Tibial artery (tissue), 4 donors: ENCODE data around the gene KDM5B.
"Not testable (repeated sequence)": the region's sequence is repeated elsewhere in the genome, so short reads cannot be mapped to it uniquely, and the experiment has no call there.

Experiments used
- DNase-seq, 2 donors: peaks; one replicate each; pipeline ENCODE4 v3.0.0-alpha.2; 2019
- H3K27ac ChIP-seq, 2 donors: fragments of 200-600 bp; sonication (generic) in 1 of 2; 1 replicate in 1 of 2; 2 replicates in 1 of 2; pipeline ENCODE4 v1.5.1; 2018 to 2019; ENCODE audit warnings: mild to moderate bottlenecking in 1 of 2
- H3K27me3 ChIP-seq, 2 donors: fragments of 200-600 bp; sonication (generic) in 1 of 2; one replicate each; pipeline versions ENCODE4 v1.5.1 to v1.6.0; 2016 to 2019
- H3K36me3 ChIP-seq, 3 donors: fragments of 200-600 bp; sonication (generic) in 2 of 3; one replicate each; pipeline ENCODE4 v1.5.1; 2016 to 2019; ENCODE audit warnings: mild to moderate bottlenecking in 2 of 3
- H3K4me1 ChIP-seq, 4 donors: fragments of 200-600 bp; sonication (generic) in 2 of 4; 1 replicate in 3 of 4; 2 replicates in 1 of 4; pipeline ENCODE4 v1.5.1; 2016 to 2019
- H3K4me3 ChIP-seq, 2 donors: fragments of 200-600 bp; sonication (generic) in 1 of 2; 1 replicate in 1 of 2; 2 replicates in 1 of 2; pipeline ENCODE4 v1.5.1; 2018 to 2019; ENCODE audit warnings: mild to moderate bottlenecking in 2 of 2
- H3K9me3 ChIP-seq, 3 donors: fragments of 200-600 bp; sonication (generic) in 1 of 3; one replicate each; pipeline ENCODE4 v1.5.1; 2016 to 2019
- CTCF ChIP-seq, 2 experiments: fragments of 200-600 bp in 1 of 2; fragments of 450-650 bp in 1 of 2; IDR thresholded peaks; one replicate each; pipeline ENCODE4 v1.5.1; 2017 to 2019; ENCODE audit warnings: antibody characterized with exemption in 2 of 2, mild to moderate bottlenecking in 1 of 2, moderate library complexity in 1 of 2
- intact Hi-C: fragments of 100-400 bp; cut with DNase I; formaldehyde crosslinking; loops from one replicate; pipeline ENCODE4 v1.15.0; 2023; ENCODE audit warnings: low total_unique reads

Gene KDM5B

GRCh38 chr1:202837746-202838262 is 29.6 kb upstream of the KDM5B start:
- intact Hi-C loops: no loop called here
- H3K9me3 ChIP-seq: no peaks in the 10 kb centered on the region
- H3K4me1 ChIP-seq: no peaks in the 10 kb centered on the region
- no peak overlapping the region for H3K27ac ChIP-seq
- no peaks in the 10 kb centered on the region for H3K36me3 ChIP-seq
- no peak for TF ChIP-seq CTCF (IDR thresholded peaks at IDR 0.05)
- H3K4me3 ChIP-seq: no peak overlapping the region
- peaks cover 0 to 16% of the 10 kb centered on the region in 2 donors for H3K27me3 ChIP-seq
- DNase-seq: no peak

DNA sequence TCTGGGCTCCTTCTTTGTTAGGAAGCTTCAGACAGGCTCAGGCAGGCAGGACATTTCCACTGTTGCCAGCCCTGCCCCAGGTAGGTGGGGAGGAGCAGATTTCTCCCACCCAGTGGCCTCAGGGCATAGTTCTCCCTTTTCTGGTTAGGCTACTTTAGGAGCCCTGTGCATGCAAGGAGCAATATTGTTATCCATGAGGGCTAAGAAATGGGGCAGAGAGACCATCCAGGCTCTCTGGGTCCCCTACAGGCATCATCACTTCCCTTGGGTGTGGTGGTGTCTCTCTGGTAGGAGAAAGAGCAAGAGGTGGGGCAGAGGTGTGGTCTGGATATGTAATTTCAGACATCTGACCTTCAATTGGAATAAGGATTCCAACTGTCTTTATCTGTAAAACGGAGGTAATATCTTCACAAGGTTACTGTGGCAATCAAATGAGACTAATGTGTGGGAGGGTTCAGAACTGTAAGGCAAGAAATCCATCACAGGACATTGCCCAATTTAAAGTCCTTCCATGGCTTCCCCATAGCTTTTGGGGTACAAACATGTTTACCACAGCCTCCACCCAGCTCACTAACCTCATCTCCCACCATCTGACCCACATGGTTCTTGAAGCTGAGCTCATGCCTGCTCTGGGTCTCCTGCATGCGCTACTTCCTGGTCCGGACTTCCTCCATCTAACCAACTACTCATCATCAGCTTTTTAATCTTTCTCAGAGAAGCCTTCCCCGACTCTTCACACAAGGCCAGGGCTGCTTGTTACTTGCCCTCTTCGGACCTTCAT is 28.6 kb upstream of the KDM5B start:
- intact Hi-C loops: no loop called here
- no peaks in the 10 kb centered on the region for H3K36me3 ChIP-seq
- TF ChIP-seq CTCF (IDR thresholded peaks at IDR 0.05): no peak
- H3K27ac ChIP-seq: no peak overlapping the region
- DNase-seq: no peak
- no peak overlapping the region for H3K4me3 ChIP-seq
- H3K27me3 ChIP-seq: peaks cover 0 to 16% of the 10 kb centered on the region in 2 donors
- no peaks in the 10 kb centered on the region for H3K9me3 ChIP-seq
- H3K4me1 ChIP-seq: no peaks in the 10 kb centered on the region

GRCh38 chr1:202835548-202836072 is 27.4 kb upstream of the KDM5B start:
- TF ChIP-seq CTCF (IDR thresholded peaks at IDR 0.05): no peak

DNA sequence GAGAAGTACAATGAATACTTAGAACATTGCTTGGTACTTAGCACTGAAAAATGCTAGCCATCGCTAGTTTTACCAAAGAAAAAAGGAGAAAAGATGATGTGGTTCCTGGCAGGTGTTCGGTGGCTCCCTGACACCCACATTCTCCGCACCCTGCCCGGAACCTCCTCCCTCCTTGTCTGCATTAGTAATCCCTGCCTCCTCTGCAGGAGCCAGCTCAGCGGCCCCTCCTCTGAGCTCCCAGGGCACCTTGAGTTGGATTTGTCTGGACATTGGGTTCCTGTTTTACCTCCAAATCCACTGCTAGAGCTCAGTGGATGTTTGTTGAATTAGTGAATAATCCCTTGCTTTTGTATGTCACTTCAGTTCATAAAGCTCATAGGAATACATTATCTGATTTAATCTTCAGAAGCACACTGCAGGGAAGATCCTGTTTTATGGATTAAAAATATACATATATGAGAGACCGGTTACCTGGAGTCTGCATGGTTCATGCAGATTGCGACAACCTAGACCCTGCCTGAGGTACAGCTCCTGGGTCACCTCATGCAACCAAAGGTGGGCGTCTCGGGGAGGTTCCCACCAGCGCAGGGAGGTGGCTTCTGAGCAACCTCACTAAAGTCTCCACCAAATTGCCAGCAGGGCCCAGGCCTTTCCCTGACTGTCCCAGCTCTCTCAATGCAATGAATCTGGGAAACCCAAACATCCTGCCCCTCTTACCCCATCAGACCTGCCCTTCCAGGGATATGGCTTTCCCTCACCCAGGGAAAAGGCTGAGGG is 26.7 kb upstream of the KDM5B start:
- Histone ChIP-seq H3K36me3 (no peaks in the 10 kb centered on the region), H3K4me1 (no peaks in the 10 kb centered on the region), H3K27me3 (peaks cover 0 to 16% of the 10 kb centered on the region in 2 donors), H3K4me3 (no peak overlapping the region), H3K9me3 (no peaks in the 10 kb centered on the region), H3K27ac (no peak overlapping the region)
- intact Hi-C loops: no loop called here
- no peak for DNase-seq
- TF ChIP-seq CTCF (IDR thresholded peaks at IDR 0.05): no peak

More at GRCh38 chr1:202835548-202836072, 27.4 kb upstream of the KDM5B start:
- Histone ChIP-seq H3K4me3 (no peak overlapping the region), H3K27me3 (peaks cover 0 to 16% of the 10 kb centered on the region in 2 donors), H3K4me1 (no peaks in the 10 kb centered on the region), H3K27ac (no peak overlapping the region), H3K36me3 (no peaks in the 10 kb centered on the region), H3K9me3 (no peaks in the 10 kb centered on the region)
- DNase-seq: no peak
- intact Hi-C loops: no loop called here

GRCh38 chr1:202831906-202832305 is 23.7 kb upstream of the KDM5B start:
- intact Hi-C loops: no loop called here
- DNase-seq: no peak
- no peak overlapping the region for H3K4me3 ChIP-seq
- no peak overlapping the region for H3K27ac ChIP-seq
- peaks cover 0 to 14% of the 10 kb centered on the region in 2 donors for H3K27me3 ChIP-seq
- no peak for TF ChIP-seq CTCF (IDR thresholded peaks at IDR 0.05)
- no peaks in the 10 kb centered on the region for H3K4me1 ChIP-seq
- H3K36me3 ChIP-seq: no peaks in the 10 kb centered on the region
- no peaks in the 10 kb centered on the region for H3K9me3 ChIP-seq

DNA sequence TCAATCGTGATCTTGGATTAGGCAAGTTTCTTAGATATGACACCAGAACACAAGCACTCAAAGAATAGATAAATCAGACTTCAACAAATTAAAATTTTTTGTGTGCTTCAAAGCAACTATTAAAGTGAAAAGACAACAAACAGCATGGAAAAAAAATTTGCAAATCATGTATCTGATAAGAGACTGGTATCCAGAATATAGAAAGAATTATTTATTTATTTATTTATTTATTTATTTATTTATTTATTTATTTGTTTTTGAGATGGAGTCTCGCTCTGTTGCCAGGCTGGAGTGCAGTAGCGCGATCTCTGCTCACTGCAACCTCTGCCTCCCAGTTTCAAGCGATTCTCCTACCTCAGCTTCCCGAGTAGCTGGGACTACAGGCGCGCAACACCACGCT is 21.0 kb upstream of the KDM5B start:
- DNase-seq, H3K27me3 ChIP-seq, H3K27ac ChIP-seq, H3K36me3 ChIP-seq, H3K4me1 ChIP-seq, H3K4me3 ChIP-seq, intact Hi-C loops, H3K9me3 ChIP-seq: not testable (repeated sequence)
